SK-N-SH (cell line): ENCODE data around the gene PARP14. TPM values are rescaled to one million over a fixed set of nuclear protein-coding genes. Genes with fewer than 3 reads are reported as not detected.
A peak's percentile ranks its signal among the peaks of the same experiment; 100 is the strongest.

Source experiments
- CTCF ChIA-PET: fragments of 300-600, 350-600 bp; formaldehyde crosslinking; extraction: SDS; loops from one replicate; lab custom pipeline; 2021; lab: Yijun Ruan, JAX
- POLR2A ChIA-PET: fragments of 350-600 bp; sonication (Branson Sonifier 250); formaldehyde crosslinking; extraction: SDS; loops from one replicate; lab custom pipeline; 2020; ENCODE audit warnings: antibody characterized with exemption, inconsistent platforms; lab: Yijun Ruan, JAX
- DNase-seq: peaks from one replicate; pipeline ENCODE4 v3.0.0; 2012
- H2AFZ ChIP-seq: fragments of 200-600 bp; sonication (generic); 2 replicates; pipeline ENCODE4 v1.8.1; 2016; ENCODE audit warnings: antibody characterized with exemption, mild to moderate bottlenecking, low read depth
- H3F3A ChIP-seq: fragments of 200-600 bp; sonication (generic); replicated peaks from 2 replicates; pipeline ENCODE3; 2016; ENCODE audit warnings: antibody characterized with exemption, mild to moderate bottlenecking; ENCODE audit not compliant: insufficient read depth
- H3K27ac ChIP-seq, 2 experiments: fragments of 200-500 bp in 1 of 2; fragments of 200-600 bp in 1 of 2; sonication (Bioruptor generic) in 1 of 2; sonication (generic), shearing (Covaris generic) in 1 of 2; 2 replicates each; pipeline versions ENCODE4 v1.5.1 to v1.6.1; 2014 to 2016; ENCODE audit warnings: low read depth in 2 of 2, inconsistent platforms in 1 of 2, low read length in 1 of 2, mild to moderate bottlenecking in 1 of 2, mixed read lengths in 1 of 2
- H3K27me3 ChIP-seq: fragments of 200-600 bp; sonication (generic), shearing (Covaris generic); 2 replicates; pipeline ENCODE4 v1.6.1; 2016; ENCODE audit warnings: mixed run types; ENCODE audit not compliant: insufficient read depth
- H3K36me3 ChIP-seq, 2 experiments: fragments of 200-500 bp in 1 of 2; fragments of 200-600 bp in 1 of 2; sonication (Bioruptor generic) in 1 of 2; sonication (generic) in 1 of 2; replicated peaks in 1 of 2; 2 replicates each; pipeline versions ENCODE3 to v1.5.1; 2014 to 2016; ENCODE audit warnings: low read length in 1 of 2, mild to moderate bottlenecking in 1 of 2; ENCODE audit not compliant: insufficient read depth in 2 of 2, control insufficient read depth in 1 of 2
- H3K4me1 ChIP-seq, 2 experiments: fragments of 200-500 bp in 1 of 2; fragments of 200-600 bp in 1 of 2; sonication (Bioruptor generic) in 1 of 2; sonication (generic), shearing (Covaris generic) in 1 of 2; 2 replicates each; pipeline versions ENCODE4 v1.5.1 to v1.6.1; 2014 to 2016; ENCODE audit warnings: low read depth in 1 of 2, low read length in 1 of 2, mixed run types in 1 of 2; ENCODE audit not compliant: insufficient read depth in 2 of 2, control insufficient read depth in 1 of 2
- H3K4me2 ChIP-seq: fragments of 200-600 bp; sonication (generic), shearing (Covaris generic); 2 replicates; pipeline ENCODE4 v1.6.1; 2017; ENCODE audit warnings: mixed run types
- H3K4me3 ChIP-seq, 2 experiments: fragments of 200-500 bp in 1 of 2; fragments of 200-600 bp in 1 of 2; sonication (Bioruptor generic) in 1 of 2; sonication (generic), shearing (Covaris generic) in 1 of 2; 2 replicates each; pipeline versions ENCODE4 v1.5.1 to v1.8.1; 2014 to 2016; ENCODE audit warnings: low read depth in 2 of 2, inconsistent platforms in 1 of 2, low read length in 1 of 2, mild to moderate bottlenecking in 1 of 2, mixed read lengths in 1 of 2, moderate library complexity in 1 of 2
- H3K79me2 ChIP-seq: fragments of 200-600 bp; sonication (generic); 2 replicates; pipeline ENCODE4 v1.8.1; 2017; ENCODE audit warnings: mild to moderate bottlenecking; ENCODE audit not compliant: insufficient read depth
- H3K9ac ChIP-seq: fragments of 200-600 bp; sonication (generic); 2 replicates; pipeline ENCODE4 v1.6.1; 2017; ENCODE audit warnings: mixed run types
- H3K9me2 ChIP-seq: fragments of 200-600 bp; sonication (generic); 2 replicates; pipeline ENCODE4 v1.6.1; 2017; ENCODE audit warnings: mixed run types
- H3K9me3 ChIP-seq: fragments of 200-600 bp; sonication (generic); 2 replicates; pipeline ENCODE4 v1.6.1; 2017; ENCODE audit warnings: mixed run types, mild to moderate bottlenecking, moderate library complexity
- H4K20me1 ChIP-seq: fragments of 200-600 bp; sonication (generic); 2 replicates; pipeline ENCODE4 v1.6.1; 2017; ENCODE audit warnings: mild to moderate bottlenecking, mixed run types; ENCODE audit not compliant: insufficient read depth
- CTCF ChIP-seq: fragments of 200-600 bp; sonication (generic); IDR thresholded peaks from 2 replicates; pipeline ENCODE4 v1.6.1; 2017; ENCODE audit warnings: antibody characterized with exemption, mild to moderate bottlenecking, moderate library complexity
- EZH2phosphoT487 ChIP-seq: fragments of 200-600 bp; sonication (generic); IDR thresholded peaks from 2 replicates; pipeline ENCODE4 v1.6.1; 2017; ENCODE audit warnings: low read depth, mixed run types, mild to moderate bottlenecking, antibody characterized with exemption, moderate library complexity, borderline replicate concordance
- FOSL2 ChIP-seq: IDR thresholded peaks from 2 replicates; pipeline ENCODE4 v1.4.0; 2012; ENCODE audit warnings: low read depth, mild to moderate bottlenecking, moderate library complexity, borderline replicate concordance
- FOXM1 ChIP-seq: IDR thresholded peaks from 2 replicates; pipeline ENCODE4 v1.4.0; 2012; ENCODE audit warnings: low read depth, mild to moderate bottlenecking
- MAX ChIP-seq: IDR thresholded peaks from 2 replicates; pipeline ENCODE4 v1.4.0; 2012; ENCODE audit warnings: low read depth
- MEF2A ChIP-seq: IDR thresholded peaks from 2 replicates; pipeline ENCODE4 v1.4.0; 2012; ENCODE audit warnings: low read depth, borderline replicate concordance
- MXI1 ChIP-seq: IDR thresholded peaks from 2 replicates; pipeline ENCODE4 v1.6.1; 2012; ENCODE audit warnings: mild to moderate bottlenecking, low read depth, low read length, improper control_type of control experiment
- NFIC ChIP-seq: IDR thresholded peaks from 2 replicates; pipeline ENCODE4 v1.4.0; 2012; ENCODE audit warnings: borderline replicate concordance
- RAD21 ChIP-seq: IDR thresholded peaks from 2 replicates; pipeline ENCODE4 v1.6.1; 2012; ENCODE audit warnings: mild to moderate bottlenecking, low read length
- RCOR1 ChIP-seq: fragments of 150-350 bp; IDR thresholded peaks from 2 replicates; pipeline ENCODE4 v1.6.1; 2017; ENCODE audit warnings: antibody characterized with exemption, low read length
- RFX5 ChIP-seq: IDR thresholded peaks from 2 replicates; pipeline ENCODE4 v1.6.1; 2012; ENCODE audit warnings: mild to moderate bottlenecking, improper control_type of control experiment, low read length
- RXRA ChIP-seq: IDR thresholded peaks from 2 replicates; pipeline ENCODE4 v1.4.0; 2012; ENCODE audit warnings: low read depth, mild to moderate bottlenecking, borderline replicate concordance
- SMC3 ChIP-seq: IDR thresholded peaks from 2 replicates; pipeline ENCODE4 v1.6.1; 2012; ENCODE audit warnings: low read depth, low read length, improper control_type of control experiment
- TAF1 ChIP-seq: IDR thresholded peaks from 2 replicates; pipeline ENCODE4 v1.6.1; 2012; ENCODE audit warnings: low read depth, mild to moderate bottlenecking, low read length, moderate library complexity, borderline replicate concordance
- YY1 ChIP-seq: IDR thresholded peaks from 2 replicates; pipeline ENCODE4 v1.4.0; 2012; ENCODE audit warnings: low read depth, mild to moderate bottlenecking
- WGBS: methylation state at CpG from one replicate; pipeline ENCODE4 v1.1.6; 2017; ENCODE audit warnings: low lambda C conversion rate; 5-methylcytosine and 5-hydroxymethylcytosine counted together
- polyA plus RNA-seq, 3 experiments: library from polyadenylated mRNA; depleted of rRNA; stranded (reverse); fragments of >200 nt; gene quantifications; 2 replicates each; pipeline ENCODE4 v1.2.3, GENCODE V29; 2012
- TF ChIP-seq, protein P1 (sequence below): IDR thresholded peaks from 2 replicates; pipeline ENCODE4; 2012
- TF ChIP-seq, protein P2 (sequence below): IDR thresholded peaks from 2 replicates; pipeline ENCODE4 v1.4.0; 2012; ENCODE audit warnings: low read depth, borderline replicate concordance
- TF ChIP-seq, protein P3 (sequence below): IDR thresholded peaks from 2 replicates; pipeline ENCODE4 v1.4.0; 2012; ENCODE audit warnings: low read depth, borderline replicate concordance

The PARP14 gene
- polyA plus RNA-seq, 1 of the 3 experiments (the other 2 are of a cell fraction), result 9.2 TPM

GRCh38 chr3:122774564-122774963, 93.9 kb downstream of the PARP14 start:
- H3K27ac ChIP-seq, result no peak overlapping the region
- TF ChIP-seq, protein P1, sequence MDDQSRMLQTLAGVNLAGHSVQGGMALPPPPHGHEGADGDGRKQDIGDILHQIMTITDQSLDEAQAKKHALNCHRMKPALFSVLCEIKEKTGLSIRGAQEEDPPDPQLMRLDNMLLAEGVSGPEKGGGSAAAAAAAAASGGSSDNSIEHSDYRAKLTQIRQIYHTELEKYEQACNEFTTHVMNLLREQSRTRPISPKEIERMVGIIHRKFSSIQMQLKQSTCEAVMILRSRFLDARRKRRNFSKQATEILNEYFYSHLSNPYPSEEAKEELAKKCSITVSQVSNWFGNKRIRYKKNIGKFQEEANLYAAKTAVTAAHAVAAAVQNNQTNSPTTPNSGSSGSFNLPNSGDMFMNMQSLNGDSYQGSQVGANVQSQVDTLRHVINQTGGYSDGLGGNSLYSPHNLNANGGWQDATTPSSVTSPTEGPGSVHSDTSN, result 0 out of 2 replicates have a peak, but pooled peaks have one; percentile 5
- peak; percentile 34; the same call in 1 of the 2 replicates for TF ChIP-seq FOSL2
- TF ChIP-seq EZH2phosphoT487, result no peak
- TF ChIP-seq, all 33 proteins: peak for 2
- H3K27me3 ChIP-seq, result no peaks in the 10 kb centered on the region
- 64% methylated on average over 3 of the region's 3 CpGs for WGBS
- H3K79me2 ChIP-seq, result no peaks in the 10 kb centered on the region
- H3K9me3 ChIP-seq, result no peaks in the 10 kb centered on the region
- no peak overlapping the region for H3K4me3 ChIP-seq
- no peaks in the 10 kb centered on the region for H3K4me1 ChIP-seq
- POLR2A ChIA-PET, result no interaction called here
- no peak for DNase-seq
- no peak overlapping the region for H3K9ac ChIP-seq
- H3F3A ChIP-seq, result no peaks in the 10 kb centered on the region
- no peak overlapping the region for H2AFZ ChIP-seq
- H3K4me2 ChIP-seq, result no peak overlapping the region
- no peaks in the 10 kb centered on the region for H3K9me2 ChIP-seq
- CTCF ChIA-PET, result interaction anchor here (1.0 to 1.4 kb wide), 2 partner anchors 10 to 16 kb away, joined by 3 to 4 read pairs; no protein-coding TSS in a partner anchor
- H4K20me1 ChIP-seq, result no peaks in the 10 kb centered on the region
- H3K36me3 ChIP-seq, result peaks cover 3 to 5% of the 10 kb centered on the region in 2 experiments

- H3F3A ChIP-seq, result no peaks in the 10 kb centered on the region
- no peaks in the 10 kb centered on the region for H4K20me1 ChIP-seq
- H3K27ac ChIP-seq, result no peak overlapping the region
- H3K4me2 ChIP-seq, result no peak overlapping the region
- no peaks in the 10 kb centered on the region for H3K4me1 ChIP-seq
- H3K27me3 ChIP-seq, result no peaks in the 10 kb centered on the region
- POLR2A ChIA-PET, result no interaction called here
- WGBS, result 68% methylated on average over 5 of the region's 5 CpGs
- CTCF ChIA-PET, result interaction anchor here (1.0 kb wide), 1 partner anchor 251 kb away, joined by 5 read pairs; the partner anchor contains the start of gene SEMA5B
- TF ChIP-seq RCOR1 (no peak), NFIC (no peak), SMC3 (no peak), TAF1 (no peak), RXRA (no peak), MXI1 (no peak), CTCF (no peak), FOXM1 (no peak), MAX (no peak), RFX5 (no peak), YY1 (no peak), FOSL2 (no peak), MEF2A (no peak), RAD21 (no peak)
- TF ChIP-seq, protein P1, result no peak
- TF ChIP-seq, protein P2, sequence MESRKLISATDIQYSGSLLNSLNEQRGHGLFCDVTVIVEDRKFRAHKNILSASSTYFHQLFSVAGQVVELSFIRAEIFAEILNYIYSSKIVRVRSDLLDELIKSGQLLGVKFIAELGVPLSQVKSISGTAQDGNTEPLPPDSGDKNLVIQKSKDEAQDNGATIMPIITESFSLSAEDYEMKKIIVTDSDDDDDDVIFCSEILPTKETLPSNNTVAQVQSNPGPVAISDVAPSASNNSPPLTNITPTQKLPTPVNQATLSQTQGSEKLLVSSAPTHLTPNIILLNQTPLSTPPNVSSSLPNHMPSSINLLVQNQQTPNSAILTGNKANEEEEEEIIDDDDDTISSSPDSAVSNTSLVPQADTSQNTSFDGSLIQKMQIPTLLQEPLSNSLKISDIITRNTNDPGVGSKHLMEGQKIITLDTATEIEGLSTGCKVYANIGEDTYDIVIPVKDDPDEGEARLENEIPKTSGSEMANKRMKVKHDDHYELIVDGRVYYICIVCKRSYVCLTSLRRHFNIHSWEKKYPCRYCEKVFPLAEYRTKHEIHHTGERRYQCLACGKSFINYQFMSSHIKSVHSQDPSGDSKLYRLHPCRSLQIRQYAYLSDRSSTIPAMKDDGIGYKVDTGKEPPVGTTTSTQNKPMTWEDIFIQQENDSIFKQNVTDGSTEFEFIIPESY, result no peak
- TF ChIP-seq, protein P3, sequence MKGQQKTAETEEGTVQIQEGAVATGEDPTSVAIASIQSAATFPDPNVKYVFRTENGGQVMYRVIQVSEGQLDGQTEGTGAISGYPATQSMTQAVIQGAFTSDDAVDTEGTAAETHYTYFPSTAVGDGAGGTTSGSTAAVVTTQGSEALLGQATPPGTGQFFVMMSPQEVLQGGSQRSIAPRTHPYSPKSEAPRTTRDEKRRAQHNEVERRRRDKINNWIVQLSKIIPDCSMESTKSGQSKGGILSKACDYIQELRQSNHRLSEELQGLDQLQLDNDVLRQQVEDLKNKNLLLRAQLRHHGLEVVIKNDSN, result no peak
- no peaks in the 10 kb centered on the region for H3K9me2 ChIP-seq
- H3K79me2 ChIP-seq, result no peaks in the 10 kb centered on the region
- H2AFZ ChIP-seq, result no peak overlapping the region
- no peak for DNase-seq
- no peak overlapping the region for H3K9ac ChIP-seq
- peaks cover 0 to 3% of the 10 kb centered on the region in 2 experiments for H3K36me3 ChIP-seq
- no peak overlapping the region for H3K4me3 ChIP-seq
- H3K9me3 ChIP-seq, result no peaks in the 10 kb centered on the region
Measured at GRCh38 chr3:122776675-122777468, 96.2 kb downstream of the PARP14 start.
